ENCODE measurements around the gene KAZN. TPM values are rescaled to one million over a fixed set of nuclear protein-coding genes. Genes with fewer than 3 reads are reported as not detected.
A peak's percentile ranks its signal among the peaks of the same experiment; 100 is the strongest.

KAZN gene
- total RNA-seq, 6 experiments from 2014 or later = 13.1 to 22.3 (median 20.7) TPM

- no peaks in the 10 kb centered on the region for H3K36me3 Mint-ChIP-seq (ENCODE audit: low read depth)
- TF ChIP-seq CTCF (IDR thresholded peaks at IDR 0.05) = 0 out of 2 replicates have a peak, but pooled peaks have one; percentile 19
- no peak overlapping the region for H3K27ac Mint-ChIP-seq
- peak; percentile 18 for DNase-seq
- H3K4me1 Mint-ChIP-seq (ENCODE audit: low read depth) = peaks cover 11% of the 10 kb centered on the region; the same call in 1 of the 2 replicates
- peaks cover 9% of the 10 kb centered on the region for H3K27me3 Mint-ChIP-seq (ENCODE audit: insufficient read depth)
- no peak overlapping the region for H3K4me3 Mint-ChIP-seq
- peaks cover 22% of the 10 kb centered on the region; the same call in 1 of the 2 replicates for H3K9me3 Mint-ChIP-seq
Measured at GRCh38 chr1:14826172-14826636, 227.7 kb downstream of the KAZN start.

GRCh38 chr1:14826731-14827326, 228.3 kb downstream of the KAZN start:
- no peak overlapping the region for H3K4me3 Mint-ChIP-seq
- peaks cover 11% of the 10 kb centered on the region; the same call in 1 of the 2 replicates for H3K4me1 Mint-ChIP-seq (ENCODE audit: low read depth)
- DNase-seq = no peak
- peaks cover 22% of the 10 kb centered on the region; the same call in 1 of the 2 replicates for H3K9me3 Mint-ChIP-seq
- H3K27me3 Mint-ChIP-seq (ENCODE audit: insufficient read depth) = peaks cover 9% of the 10 kb centered on the region
- no peak overlapping the region for H3K27ac Mint-ChIP-seq
- TF ChIP-seq CTCF (IDR thresholded peaks at IDR 0.05) = no peak
- H3K36me3 Mint-ChIP-seq (ENCODE audit: low read depth) = no peaks in the 10 kb centered on the region

GRCh38 chr1:14827870-14828269, 229.4 kb downstream of the KAZN start:
- Mint-ChIP-seq H3K27me3 (ENCODE audit: insufficient read depth) (peaks cover 6% of the 10 kb centered on the region), H3K4me1 (ENCODE audit: low read depth) (peaks cover 11% of the 10 kb centered on the region; the same call in 1 of the 2 replicates), H3K9me3 (peaks cover 14% of the 10 kb centered on the region; the same call in 1 of the 2 replicates), H3K4me3 (no peak overlapping the region), H3K36me3 (ENCODE audit: low read depth) (no peaks in the 10 kb centered on the region), H3K27ac (no peak overlapping the region)
- DNase-seq = no peak
- no peak for TF ChIP-seq CTCF (IDR thresholded peaks at IDR 0.05)

- no peak overlapping the region for H3K27ac Mint-ChIP-seq
Measured at GRCh38 chr1:14828665-14829064, 230.2 kb downstream of the KAZN start.

GRCh38 chr1:14835725-14836124, 237.2 kb downstream of the KAZN start:
- DNase-seq = no peak

More at GRCh38 chr1:14828665-14829064, 230.2 kb downstream of the KAZN start:
- Mint-ChIP-seq H3K36me3 (ENCODE audit: low read depth) (no peaks in the 10 kb centered on the region), H3K27me3 (ENCODE audit: insufficient read depth) (peaks cover 4% of the 10 kb centered on the region), H3K9me3 (peaks cover 7% of the 10 kb centered on the region; the same call in 1 of the 2 replicates), H3K4me1 (ENCODE audit: low read depth) (peaks cover 11% of the 10 kb centered on the region; the same call in 1 of the 2 replicates), H3K4me3 (no peak overlapping the region)
- DNase-seq = no peak
- no peak for TF ChIP-seq CTCF (IDR thresholded peaks at IDR 0.05)

More at GRCh38 chr1:14835725-14836124, 237.2 kb downstream of the KAZN start:
- H3K27me3 Mint-ChIP-seq (ENCODE audit: insufficient read depth) = peaks cover 8% of the 10 kb centered on the region
- TF ChIP-seq CTCF (IDR thresholded peaks at IDR 0.05) = no peak
- no peak overlapping the region for H3K4me3 Mint-ChIP-seq
- H3K36me3 Mint-ChIP-seq (ENCODE audit: low read depth) = peaks cover 2% of the 10 kb centered on the region; the same call in 1 of the 2 replicates
- no peak overlapping the region for H3K27ac Mint-ChIP-seq
- H3K9me3 Mint-ChIP-seq = peaks cover 6% of the 10 kb centered on the region
- H3K4me1 Mint-ChIP-seq (ENCODE audit: low read depth) = no peaks in the 10 kb centered on the region

Data from HFFc6 (cell line).